ENCODE results near the gene QSER1.
"Not testable (repeated sequence)": the region's sequence is repeated elsewhere in the genome, so short reads cannot be mapped to it uniquely, and the experiment has no call there.

Gene QSER1

DNA sequence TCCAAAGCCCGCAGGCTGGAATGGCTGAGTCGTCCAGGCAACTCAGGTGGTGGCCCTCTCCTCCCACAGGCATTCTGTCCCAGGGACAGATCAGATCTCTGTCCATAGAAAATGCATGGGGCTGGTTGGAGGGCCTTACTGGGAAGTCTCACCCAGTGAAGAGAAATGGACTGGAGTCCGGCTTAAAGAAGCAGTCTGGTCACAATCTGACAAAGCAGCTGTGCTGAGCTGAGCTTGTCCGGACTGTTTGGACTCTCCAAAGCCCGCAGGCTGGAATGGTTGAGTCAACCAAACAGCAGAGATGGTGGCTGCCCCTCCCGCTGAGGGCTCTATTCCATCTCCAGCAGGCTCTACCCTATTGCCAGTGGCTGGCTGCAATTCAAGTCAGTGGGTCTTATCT lies 108.7 kb downstream of the QSER1 start:
- no peak for DNase-seq (ENCODE audit: low spot score)

DNA sequence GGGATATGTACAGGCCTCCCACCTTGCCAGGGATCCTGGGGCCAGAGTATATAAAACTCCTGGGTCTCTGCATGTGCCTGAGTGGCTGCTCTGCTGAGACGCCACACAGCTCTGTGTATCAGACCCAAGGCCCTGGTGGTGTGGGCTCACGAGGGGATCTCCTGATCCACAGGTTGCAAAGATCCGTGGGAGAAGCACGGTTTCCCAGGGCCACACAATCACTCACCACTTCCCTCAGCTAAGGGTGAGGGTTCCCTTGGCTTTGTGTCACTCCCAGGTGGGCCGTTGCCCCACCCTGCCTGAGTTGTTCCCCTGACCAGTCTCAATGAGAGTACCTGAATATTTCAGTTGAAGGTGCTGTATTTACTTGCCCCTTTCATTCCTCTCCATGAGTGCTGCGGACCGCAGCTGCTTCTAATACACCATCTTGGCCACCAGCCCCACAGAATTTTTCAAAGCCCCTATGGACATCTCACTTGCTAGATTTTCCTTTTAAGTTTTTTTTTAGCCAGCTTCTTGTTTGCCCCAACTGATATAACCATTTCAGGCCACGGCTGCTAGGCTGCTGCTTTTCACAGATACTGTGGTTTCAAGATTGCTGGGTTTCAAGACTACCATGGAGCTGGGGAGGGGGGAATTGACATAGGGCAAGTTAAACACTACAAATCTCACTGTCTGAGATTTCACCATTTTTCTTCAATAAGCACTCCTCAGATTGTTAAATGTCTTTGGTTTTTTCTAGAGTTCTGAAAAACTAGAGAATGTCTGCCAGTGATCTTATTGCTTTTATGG lies 109.3 kb downstream of the QSER1 start:
- no peak for DNase-seq (ENCODE audit: low spot score)

DNA sequence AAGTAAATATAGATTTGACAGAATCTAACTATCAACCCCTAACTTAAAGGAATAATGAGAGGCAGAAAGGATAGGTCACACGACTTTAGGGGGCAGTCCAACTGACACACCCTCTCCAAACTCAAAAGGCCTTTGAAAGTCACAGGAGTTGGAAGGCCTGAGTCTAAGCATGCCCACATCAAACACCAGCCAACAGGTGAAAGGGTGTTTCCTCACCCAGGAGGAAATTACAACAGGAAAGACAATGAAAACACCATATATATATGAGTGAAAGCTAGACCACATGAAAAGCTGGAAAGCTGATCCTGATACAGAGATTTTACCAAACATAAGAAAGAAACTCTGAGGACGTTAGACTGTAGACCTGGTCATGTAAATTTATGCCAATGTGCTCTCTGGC lies 112.6 kb downstream of the QSER1 start:
- no peak for DNase-seq (ENCODE audit: low spot score)

DNA sequence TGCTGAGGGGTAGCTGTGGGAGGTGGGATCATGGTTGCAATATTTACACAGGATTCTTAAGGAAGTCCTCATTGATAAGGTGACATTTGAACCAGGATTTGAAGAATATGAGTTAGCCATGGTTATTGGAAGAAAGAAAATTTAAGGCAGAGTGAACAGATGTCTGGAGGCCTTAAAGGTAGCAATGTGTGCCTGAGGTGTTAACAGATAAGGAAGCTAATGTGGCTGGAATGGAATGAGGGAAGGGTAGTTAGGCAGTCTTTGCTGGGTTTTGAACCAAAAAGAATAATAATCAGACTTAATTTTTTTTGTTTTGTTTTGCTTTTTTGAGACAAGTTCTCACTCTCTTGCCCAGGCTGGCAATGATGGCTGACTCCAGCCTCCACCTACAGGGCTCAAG lies 113.4 kb downstream of the QSER1 start:
- no peak for DNase-seq (ENCODE audit: low spot score)

DNA sequence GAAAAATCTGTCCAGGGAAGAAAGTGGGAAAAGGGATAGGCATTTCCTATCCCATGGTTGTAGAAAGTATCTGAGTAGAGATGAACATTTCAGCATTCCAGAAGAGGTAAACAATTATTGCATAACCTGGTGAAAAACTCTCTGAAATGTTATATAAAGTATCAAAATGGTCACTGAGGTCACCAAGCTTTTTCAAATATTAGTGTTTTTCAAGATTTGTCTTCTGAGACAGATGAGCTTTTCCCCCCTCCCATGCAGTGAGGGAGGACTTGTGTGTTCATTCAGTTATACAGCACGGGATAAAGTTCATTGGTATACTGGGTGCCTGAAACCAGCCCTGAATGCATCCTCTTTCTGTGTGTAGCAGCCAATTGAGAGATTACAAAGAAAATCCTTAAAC lies 121.1 kb downstream of the QSER1 start:
- DNase-seq (ENCODE audit: low spot score) = peak; percentile 20

DNA sequence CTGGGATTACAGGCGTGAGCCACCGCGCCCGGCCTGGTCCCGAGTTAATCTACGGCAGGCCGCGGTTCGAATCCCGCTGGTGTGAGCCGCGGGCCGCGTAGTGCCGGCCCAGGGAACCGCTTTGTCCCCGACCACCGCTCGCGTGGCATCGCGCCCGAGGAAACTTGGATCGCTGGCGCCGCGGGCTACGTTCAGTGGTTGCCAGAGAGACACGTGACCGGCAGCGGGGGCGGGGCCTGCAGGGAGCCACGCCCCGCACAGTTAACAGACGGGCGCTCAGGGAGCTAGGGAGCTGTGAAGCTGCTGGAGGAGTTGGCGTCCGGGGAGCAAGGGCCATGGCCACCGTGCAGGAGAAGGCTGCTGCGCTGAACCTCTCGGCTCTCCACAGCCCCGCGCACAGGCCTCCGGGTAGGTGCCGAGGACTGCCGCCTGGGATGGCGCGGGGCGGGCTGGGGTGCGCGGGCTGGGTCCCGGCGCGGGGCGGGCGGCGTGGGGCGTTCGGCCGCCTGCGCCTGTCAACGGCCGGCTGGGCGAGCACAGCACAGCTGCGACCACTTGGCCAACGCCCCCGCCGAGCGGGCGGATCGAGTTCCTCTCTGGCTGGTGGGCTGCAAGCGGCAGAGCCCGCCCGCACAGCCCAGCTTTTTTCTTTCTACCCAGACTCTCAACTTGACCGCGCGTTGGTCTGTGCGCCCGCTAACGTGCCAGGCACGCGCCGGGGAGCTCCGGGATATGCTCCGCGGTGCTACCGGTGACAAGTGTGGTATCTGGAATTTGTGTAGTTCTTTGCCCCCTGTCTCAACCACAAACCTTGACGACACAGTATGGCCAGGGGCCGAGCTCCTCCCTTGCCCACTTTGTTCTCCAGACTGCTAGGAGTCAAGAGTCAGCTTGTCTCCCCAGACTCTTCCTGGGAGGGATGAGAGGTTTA lies 123.3 kb downstream of the QSER1 start, which contains the start of gene DEPDC7:
Gene DEPDC7, plus strand, starts transcription at position 258 of the 931 bp plus-strand sequence. Its CDS starts 78 bp downstream, at position 336.
- DNase-seq (ENCODE audit: low spot score) = peak; percentile 93

DNA sequence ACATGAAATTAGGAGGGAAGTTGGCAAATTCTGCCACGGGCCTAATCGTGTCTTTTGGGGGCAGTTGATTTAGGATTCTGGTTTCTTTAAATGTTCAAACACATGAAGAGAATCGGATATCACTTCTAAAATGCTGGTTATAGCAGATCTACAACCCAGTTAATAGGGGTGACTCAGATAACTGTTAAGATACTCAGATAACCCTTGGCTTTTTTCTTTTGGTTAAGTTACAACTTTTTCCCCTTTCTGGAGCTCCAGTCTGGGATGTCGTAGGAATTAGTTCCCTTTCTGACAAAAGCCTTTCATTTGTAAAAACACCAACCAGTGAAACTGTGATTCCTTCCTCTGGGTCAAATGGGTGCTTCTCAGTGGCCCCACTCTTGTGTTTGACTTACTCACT lies 124.0 kb downstream of the QSER1 start:
- no peak for DNase-seq (ENCODE audit: low spot score)

DNA sequence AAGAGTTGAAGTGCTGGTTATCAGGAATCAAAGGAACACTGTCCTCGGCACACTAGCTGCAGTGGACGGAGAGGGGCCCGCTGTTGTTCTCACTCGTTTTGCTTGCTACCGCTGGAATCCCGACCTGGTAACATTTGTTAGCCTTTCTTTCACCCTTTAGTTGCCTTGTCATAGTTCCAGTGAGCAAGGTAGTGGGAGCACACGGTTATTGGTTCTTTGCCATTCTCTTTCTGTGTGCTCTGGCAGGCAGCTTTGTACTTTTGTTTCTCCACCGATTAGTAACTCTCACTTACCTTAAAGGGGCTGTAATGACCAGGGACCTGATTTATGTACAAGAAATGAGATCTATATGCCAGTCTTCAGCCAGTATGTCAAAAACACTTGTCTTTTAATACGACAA lies 124.9 kb downstream of the QSER1 start:
- DNase-seq (ENCODE audit: low spot score) = no peak

DNA sequence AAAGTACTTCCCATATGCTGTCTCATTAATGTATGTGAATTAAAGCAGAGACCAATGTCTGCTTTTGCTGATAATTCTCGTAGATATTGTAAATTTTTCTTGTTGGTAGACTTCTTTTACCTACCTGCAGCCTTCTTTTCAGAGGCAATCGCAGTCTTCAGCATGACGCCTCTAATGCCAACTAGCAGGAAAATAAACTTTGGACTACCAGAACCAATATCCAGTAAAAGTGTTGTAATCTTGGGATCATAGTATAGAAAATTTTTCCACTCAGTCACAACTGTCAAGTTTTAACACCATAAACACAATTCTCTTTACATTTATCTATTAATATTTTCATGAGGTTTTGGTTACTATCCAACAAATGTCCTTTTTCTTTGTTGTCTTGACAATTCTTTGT lies 125.4 kb downstream of the QSER1 start:
- DNase-seq (ENCODE audit: low spot score) = no peak

DNA sequence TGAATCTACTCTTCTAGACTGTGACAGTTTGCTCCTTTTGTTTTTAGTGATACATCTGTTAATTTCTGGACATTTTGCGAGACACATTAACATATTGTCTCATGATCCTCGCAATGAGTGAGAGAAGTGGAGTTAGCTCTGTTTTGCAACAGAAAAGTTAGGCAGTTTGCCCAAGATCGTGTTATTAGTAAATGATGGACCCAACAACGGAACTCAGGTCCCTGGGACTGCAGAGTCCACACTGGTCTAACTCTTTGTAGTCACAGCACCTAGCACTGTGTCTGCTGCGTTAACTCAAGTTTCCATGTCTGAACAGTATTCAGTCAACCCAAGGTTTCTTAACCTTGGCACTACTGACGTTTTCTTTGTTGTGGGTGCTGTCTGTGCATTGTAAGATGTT lies 126.2 kb downstream of the QSER1 start:
- no peak for DNase-seq (ENCODE audit: low spot score)

DNA sequence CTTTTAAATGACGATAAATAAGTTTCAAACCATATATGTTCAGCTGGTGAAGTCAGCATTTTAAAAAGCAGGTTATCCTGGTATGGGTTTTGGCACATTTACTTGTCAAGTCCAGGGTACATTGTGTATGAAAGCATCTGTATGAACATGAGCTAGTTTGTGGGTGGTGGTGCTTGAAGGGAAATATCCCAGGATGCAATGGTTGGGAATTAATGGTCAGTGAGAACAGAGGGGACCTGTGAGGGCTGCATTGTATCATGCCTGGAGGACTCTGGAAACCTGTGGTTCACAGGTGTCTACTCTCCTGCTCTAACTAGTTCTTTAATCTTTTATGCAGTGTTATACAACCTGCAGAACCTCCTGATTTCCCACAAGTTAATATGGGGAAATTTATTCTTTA lies 128.9 kb downstream of the QSER1 start:
- DNase-seq (ENCODE audit: low spot score) = no peak

DNA sequence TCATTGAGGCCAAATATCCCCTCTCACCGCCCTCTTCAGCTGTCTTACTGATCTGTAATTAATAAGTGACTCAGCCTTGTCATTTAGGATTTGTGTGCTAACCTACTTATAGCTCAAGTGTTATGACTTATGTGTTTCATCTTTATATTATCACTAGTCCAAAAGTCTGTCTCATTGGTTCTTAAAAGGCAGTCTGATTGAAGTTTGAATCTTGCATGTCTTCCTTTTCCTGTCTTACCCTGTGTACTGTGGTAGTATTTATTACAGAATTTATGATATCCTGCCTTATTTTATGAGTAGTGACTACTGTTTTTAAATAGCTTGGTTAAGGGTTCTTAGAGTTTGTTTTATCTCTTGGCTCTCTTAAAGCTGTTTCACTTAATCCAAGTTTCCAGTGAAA lies 129.3 kb downstream of the QSER1 start:
- no peak for DNase-seq (ENCODE audit: low spot score)

DNA sequence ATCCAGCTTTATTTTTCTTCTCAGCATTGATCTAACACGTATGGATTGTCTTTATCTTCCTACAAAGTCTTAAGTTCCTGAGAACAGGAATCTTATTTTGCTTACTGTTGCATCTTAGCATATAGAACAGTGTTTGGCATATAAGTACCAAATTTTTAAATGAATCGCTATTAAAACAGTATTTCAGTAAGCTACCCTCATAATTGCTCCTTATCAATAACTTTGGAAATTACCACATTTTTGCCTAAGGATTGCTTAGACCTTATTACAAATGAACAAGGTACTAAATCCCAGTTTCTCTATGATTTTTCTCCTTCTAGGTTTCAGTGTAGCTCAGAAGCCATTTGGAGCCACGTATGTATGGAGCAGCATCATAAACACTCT lies 132.7 kb downstream of the QSER1 start:
- no peak for DNase-seq (ENCODE audit: low spot score)

DNA sequence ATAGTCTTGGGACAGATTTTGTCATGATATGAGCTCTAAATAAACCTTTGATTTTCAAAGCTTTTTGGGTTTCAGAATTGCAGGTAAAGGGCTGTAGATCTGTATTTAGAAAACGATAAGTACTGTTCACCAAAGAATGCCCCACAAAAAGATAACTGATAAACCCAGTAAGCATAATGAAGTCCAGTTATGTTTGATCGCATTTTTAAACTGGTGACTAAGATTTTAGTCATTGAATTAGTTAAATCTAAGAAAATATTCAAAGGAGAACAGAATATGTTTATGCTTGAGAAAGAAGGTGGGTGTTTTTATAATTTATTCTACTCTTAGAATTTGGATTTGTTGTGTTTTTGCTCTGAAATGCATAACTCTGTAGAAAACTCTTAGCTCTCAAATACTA lies 134.6 kb downstream of the QSER1 start:
- DNase-seq (ENCODE audit: low spot score) = no peak

DNA sequence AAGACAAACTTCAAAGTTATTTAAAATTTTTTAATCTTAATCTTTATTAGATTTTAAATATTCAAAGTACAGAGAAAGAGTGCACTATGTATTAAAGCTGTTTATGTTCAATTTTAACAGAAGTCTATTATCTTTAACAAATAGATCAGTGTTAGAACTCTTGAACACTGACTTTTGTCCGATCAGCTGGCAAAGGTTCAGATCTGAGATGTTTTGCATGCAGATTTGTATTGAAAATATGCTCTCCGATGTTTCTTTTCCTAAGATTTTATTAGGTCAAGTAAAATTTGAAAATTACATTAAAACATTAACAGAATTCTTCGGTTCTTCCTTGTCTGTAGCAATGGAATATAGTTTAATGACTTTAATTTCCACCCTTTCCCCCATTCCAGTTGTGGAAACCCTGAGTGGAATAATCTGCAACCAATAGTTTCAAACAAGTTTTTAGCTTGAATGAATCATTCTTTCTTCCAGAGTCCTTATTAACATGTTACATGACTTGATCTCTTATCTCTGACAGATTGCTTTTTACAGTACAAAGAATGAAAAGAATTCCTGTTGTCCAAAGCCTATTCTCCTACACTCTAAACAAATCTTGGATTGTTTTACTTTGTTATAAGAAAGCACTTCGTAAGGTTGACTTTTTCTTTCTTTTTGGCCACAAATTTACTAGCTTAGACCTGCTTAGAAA lies 135.4 kb downstream of the QSER1 start:
- DNase-seq (ENCODE audit: low spot score) = peak; percentile 48

DNA sequence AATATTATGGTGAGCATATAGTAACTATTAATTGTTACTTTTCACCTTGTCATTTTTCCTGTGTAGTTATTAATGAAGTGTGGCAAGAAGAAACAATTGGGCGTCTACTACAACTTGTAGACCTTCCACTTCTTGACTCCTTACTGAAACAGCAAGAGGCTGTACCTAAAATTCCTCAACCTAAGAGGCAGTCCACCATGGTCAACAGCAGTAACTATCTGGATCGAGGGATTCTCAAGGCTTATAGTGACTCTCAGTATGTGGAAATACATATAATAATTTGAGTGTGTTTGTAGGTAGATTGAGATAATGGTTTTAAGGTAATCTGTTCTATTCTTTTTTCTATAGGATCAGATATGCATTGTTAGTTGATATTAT lies 135.9 kb downstream of the QSER1 start:
- DNase-seq (ENCODE audit: low spot score) = no peak

DNA sequence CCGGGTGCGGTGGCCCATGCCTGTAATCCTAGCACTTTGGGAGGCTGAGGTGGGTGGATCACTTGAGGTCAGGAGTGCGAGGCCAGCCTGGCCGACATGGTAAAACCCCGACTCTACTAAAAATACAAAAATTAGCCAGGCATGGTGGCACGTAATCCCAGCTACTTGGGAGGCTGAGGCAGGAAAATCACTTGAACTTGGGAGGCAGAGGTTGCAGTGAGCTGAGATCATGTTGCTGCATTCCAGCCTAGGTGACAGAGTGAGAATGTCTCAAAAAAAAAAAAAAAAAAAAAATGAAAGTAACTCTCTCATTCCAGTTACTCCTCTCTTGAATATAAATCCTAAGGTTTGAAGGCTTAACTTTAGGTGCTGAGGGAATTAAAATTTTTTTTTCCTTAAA lies 136.6 kb downstream of the QSER1 start:
- DNase-seq (ENCODE audit: low spot score) = not testable (repeated sequence)
